A673 (cell line): ENCODE results near the gene DCLK2.

ENCODE experiments used
- EZH2 ChIP-seq: fragments of 200-600 bp; sonication (generic); IDR thresholded peaks from 2 replicates; pipeline ENCODE4 v1.6.1; 2017; ENCODE audit warnings: borderline replicate concordance, low read depth, mild to moderate bottlenecking, mixed read lengths, antibody characterized with exemption, low read length; ENCODE audit not compliant: poor library complexity, severe bottlenecking
- TF ChIP-seq, protein P1 (sequence below): fragments of 300-800, 200-600 bp; sonication (generic); conservative IDR thresholded peaks from 2 replicates; pipeline ENCODE4 v1.5.1; 2017; ENCODE audit warnings: low read depth, mild to moderate bottlenecking, antibody characterized with exemption, low read length, moderate library complexity, mixed read lengths

DNA sequence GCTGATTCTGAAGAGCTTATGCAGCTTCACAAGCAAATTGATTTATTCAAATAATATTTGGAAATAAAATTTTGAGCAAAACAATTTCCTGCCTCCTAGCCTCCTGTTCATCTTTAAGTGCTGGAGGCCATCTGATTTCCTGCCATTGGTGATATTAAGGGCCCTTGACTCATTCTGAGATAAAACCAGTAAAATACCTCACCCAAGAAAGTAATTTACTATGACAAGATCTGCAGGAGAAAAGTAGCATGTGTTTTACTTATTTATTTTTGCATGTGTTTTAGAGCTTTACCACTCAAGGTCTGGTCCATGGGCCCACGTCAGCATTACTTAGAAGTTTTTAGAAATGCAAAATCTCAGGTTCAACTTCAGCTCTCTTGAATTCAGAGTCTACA is 67.7 kb downstream of the DCLK2 start:
- TF ChIP-seq, protein P1, sequence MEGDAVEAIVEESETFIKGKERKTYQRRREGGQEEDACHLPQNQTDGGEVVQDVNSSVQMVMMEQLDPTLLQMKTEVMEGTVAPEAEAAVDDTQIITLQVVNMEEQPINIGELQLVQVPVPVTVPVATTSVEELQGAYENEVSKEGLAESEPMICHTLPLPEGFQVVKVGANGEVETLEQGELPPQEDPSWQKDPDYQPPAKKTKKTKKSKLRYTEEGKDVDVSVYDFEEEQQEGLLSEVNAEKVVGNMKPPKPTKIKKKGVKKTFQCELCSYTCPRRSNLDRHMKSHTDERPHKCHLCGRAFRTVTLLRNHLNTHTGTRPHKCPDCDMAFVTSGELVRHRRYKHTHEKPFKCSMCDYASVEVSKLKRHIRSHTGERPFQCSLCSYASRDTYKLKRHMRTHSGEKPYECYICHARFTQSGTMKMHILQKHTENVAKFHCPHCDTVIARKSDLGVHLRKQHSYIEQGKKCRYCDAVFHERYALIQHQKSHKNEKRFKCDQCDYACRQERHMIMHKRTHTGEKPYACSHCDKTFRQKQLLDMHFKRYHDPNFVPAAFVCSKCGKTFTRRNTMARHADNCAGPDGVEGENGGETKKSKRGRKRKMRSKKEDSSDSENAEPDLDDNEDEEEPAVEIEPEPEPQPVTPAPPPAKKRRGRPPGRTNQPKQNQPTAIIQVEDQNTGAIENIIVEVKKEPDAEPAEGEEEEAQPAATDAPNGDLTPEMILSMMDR, result no peak
- TF ChIP-seq EZH2, result no peak
